ENCODE measurements around the gene HPSE2.

HPSE2 gene

DNA sequence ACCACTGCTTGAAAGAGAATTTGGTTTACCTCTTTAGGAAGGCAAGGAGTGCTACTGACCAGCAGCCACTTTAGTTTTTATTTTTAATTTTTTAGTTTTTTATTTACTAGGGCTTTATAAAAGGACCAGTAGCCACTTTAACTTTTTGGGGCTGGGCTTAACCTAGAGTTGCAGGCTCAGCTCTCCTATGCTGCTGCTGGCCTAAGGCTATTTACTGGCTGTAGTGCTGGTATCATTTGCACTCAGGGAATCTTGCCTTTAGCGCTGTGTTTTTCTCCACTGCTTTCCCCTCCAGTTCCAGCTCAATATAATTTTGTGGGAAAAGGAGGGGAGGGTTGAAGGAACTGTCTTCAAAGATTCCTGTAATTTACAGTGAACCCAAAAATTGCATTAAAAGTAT, 802.3 kb downstream of the HPSE2 start:
- TF ChIP-seq, protein P1, sequence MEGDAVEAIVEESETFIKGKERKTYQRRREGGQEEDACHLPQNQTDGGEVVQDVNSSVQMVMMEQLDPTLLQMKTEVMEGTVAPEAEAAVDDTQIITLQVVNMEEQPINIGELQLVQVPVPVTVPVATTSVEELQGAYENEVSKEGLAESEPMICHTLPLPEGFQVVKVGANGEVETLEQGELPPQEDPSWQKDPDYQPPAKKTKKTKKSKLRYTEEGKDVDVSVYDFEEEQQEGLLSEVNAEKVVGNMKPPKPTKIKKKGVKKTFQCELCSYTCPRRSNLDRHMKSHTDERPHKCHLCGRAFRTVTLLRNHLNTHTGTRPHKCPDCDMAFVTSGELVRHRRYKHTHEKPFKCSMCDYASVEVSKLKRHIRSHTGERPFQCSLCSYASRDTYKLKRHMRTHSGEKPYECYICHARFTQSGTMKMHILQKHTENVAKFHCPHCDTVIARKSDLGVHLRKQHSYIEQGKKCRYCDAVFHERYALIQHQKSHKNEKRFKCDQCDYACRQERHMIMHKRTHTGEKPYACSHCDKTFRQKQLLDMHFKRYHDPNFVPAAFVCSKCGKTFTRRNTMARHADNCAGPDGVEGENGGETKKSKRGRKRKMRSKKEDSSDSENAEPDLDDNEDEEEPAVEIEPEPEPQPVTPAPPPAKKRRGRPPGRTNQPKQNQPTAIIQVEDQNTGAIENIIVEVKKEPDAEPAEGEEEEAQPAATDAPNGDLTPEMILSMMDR (IDR thresholded peaks at IDR 0.05; ENCODE audit: low read depth, low read length, missing control alignments), result no peak
- no peak for DNase-seq (ENCODE audit: low read depth)
- H3K4me3 ChIP-seq (ENCODE audit: low read depth, low read length), result no peak overlapping the region

DNA sequence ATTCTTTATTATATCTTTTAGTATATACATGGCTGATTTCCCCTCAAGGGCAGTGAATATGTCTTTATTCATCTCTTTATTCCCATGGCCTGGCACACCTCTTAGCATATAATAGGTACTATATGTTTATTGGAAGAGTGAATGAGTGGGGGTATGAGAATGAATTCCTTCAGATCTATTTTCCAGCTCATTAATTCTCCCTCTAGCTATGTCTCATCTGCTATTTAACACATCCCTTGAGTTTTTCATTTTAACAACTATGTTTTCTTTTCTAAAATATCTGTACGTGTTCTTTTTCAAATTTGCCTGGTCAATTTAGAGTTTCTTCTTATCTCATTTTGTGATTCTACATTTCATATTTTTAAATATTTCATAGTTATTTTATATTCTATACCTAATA, 803.3 kb downstream of the HPSE2 start:
- H3K4me3 ChIP-seq (ENCODE audit: low read depth, low read length), result no peak overlapping the region
- DNase-seq (ENCODE audit: low read depth), result no peak
- TF ChIP-seq, protein P1 (IDR thresholded peaks at IDR 0.05; ENCODE audit: low read depth, low read length, missing control alignments), result no peak

DNA sequence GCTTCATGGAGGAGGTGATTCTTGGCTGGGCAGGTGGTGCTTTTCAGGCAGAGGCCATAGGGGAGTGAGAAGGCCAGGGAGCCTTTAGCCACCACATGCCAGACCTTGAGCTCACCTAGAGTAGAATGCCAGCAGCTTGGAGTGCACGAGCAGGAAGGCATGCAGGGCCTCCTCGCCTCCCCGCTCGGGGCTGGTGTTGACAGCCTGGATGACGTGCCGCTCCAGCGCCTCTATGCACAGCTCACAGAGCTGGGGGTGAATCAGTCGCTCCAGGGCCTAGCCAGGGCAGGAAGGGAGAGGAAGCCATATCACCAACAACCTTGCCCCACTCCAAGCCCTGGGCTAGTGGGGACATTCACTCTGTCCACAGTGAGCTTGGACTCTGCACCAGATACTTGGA, 804.6 kb downstream of the HPSE2 start:
- H3K4me3 ChIP-seq (ENCODE audit: low read depth, low read length), result no peak overlapping the region

DNA sequence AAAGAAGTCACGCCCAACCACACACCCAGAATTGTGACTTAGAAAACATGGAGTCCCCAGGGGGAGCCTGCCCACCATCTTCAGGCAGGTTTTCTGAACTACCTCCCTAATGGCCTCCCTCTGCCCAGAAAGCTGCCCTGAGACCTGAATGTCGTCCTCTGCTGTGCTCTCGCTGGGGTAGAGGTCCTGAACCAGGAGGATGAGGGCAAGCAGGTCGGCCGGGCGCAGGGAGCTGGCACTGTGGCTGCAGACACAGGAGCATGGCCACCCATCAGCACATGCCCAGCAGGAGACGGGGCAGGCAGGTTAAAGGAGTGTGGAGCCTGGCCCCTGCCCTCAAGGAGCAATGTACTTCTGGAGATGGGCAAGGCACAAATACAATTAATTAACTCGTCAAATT, 805.2 kb downstream of the HPSE2 start:
- H3K4me3 ChIP-seq (ENCODE audit: low read depth, low read length), result no peak overlapping the region
- DNase-seq (ENCODE audit: low read depth), result no peak
- TF ChIP-seq, protein P1 (IDR thresholded peaks at IDR 0.05; ENCODE audit: low read depth, low read length, missing control alignments), result no peak

More for the DNA sequence above, 804.6 kb downstream of the HPSE2 start:
- DNase-seq (ENCODE audit: low read depth), result no peak
- TF ChIP-seq, protein P1 (IDR thresholded peaks at IDR 0.05; ENCODE audit: low read depth, low read length, missing control alignments), result no peak

DNA sequence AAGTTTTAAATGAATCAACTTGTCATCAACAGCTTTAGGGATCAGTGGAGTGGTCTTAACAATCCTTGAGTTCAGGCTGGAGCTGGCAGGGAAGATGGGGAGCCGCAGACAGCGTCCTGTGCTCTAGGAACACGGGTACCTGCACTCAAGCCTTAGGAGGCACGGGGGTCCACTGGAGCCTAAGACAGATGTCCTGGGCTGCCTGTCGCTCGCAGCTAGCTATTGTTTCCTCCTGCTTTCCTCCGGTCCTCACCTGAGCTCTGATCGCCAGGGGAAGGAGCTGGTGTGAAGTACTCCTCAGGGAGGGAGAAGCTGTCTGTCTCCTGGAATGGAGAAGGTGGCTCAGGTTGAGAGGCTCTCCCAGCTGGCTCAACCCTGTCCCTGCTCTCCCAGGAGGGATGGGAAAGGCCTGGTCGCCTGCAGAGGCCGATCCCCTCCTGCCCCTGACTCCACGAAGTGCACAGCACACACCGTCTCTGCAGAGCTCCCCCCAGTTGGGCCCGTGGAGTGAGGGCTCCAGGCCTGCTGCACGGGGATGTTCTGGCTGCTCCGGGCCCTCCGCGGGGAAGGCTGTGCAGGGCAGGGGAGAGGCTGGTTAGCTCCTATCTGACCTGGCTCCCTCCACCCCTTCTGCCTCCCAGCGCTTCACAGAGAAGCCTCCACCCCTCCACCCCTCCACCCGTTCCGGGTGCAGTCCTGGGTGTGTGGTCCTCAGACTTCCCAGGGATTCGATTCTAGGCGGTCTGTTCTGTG, 806.2 kb downstream of the HPSE2 start:
- no peak overlapping the region for H3K4me3 ChIP-seq (ENCODE audit: low read depth, low read length)
- TF ChIP-seq, protein P1 (IDR thresholded peaks at IDR 0.05; ENCODE audit: low read depth, low read length, missing control alignments), result no peak
- DNase-seq (ENCODE audit: low read depth), result no peak

DNA sequence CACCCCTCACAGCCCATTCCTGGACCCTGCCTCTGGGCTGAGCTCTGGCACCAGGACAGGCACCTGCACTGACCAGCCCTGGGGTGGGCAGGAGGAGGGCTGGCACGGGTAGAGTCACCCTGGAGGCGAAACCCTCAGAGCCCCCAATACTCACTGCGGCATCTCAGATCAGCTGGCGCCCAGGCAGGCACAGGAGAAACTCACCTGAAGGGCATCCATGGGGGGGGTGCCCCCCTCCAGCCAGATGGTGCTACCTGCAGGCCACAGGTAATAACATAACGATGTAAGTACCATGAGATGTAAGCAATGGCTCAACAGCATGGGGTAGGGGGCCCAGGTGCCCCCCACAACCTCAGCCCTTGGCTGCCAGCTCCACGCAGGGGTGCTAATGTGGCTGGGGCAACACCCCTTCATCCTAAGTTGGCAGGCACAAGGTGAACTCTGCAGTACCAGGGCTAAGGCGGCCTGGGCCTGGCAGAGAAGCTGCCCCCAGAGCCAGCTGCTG, 808.6 kb downstream of the HPSE2 start:
- H3K4me3 ChIP-seq (ENCODE audit: low read depth, low read length), result no peak overlapping the region
- TF ChIP-seq, protein P1 (IDR thresholded peaks at IDR 0.05; ENCODE audit: low read depth, low read length, missing control alignments), result no peak
- DNase-seq (ENCODE audit: low read depth), result no peak
